ENCODE data around the gene ASB2.

The ASB2 gene

GRCh38 chr14:93986955-93987354 is 10.6 kb upstream of the ASB2 start:
- no peak for TF ChIP-seq POLR2AphosphoS5 (IDR thresholded peaks at IDR 0.05; ENCODE audit: low read depth)
- DNase-seq (ENCODE audit: low read depth in 1 of 2, low spot score in 1 of 2), result no peak
- Histone ChIP-seq H3K27me3 (ENCODE audit: insufficient read depth, poor library complexity, severe bottlenecking) (peaks cover 7% of the 10 kb centered on the region), H3K27ac (replicated peaks) (no peak overlapping the region), H3K4me3 (replicated peaks; ENCODE audit: insufficient read depth, low read length) (no peak overlapping the region)

DNA sequence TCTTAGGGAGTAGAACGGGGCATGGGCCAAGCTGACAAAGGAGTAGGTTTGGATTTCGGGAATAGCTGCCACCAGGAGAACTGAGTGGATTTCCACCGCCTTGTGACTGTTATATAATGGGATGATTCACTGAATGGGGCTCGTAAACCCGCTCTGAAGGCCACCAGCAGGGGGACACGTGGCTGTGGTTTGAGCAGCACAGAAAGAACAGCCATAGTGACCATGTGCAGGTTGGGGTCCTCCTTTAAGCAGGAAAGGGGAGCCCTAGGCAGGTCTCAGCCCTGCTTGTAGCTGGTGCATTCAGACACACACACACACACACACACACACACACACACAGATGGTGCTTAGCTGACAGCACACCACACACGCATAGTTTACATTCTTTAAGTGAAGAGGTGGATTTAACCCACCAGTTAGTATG is 8.6 kb upstream of the ASB2 start:
- peaks cover 4% of the 10 kb centered on the region for H3K27me3 ChIP-seq (ENCODE audit: insufficient read depth, poor library complexity, severe bottlenecking)
- TF ChIP-seq CTCF (IDR thresholded peaks at IDR 0.05; ENCODE audit: insufficient read depth, low read length), result peak; percentile 26
- TF ChIP-seq GABPA (IDR thresholded peaks at IDR 0.05; ENCODE audit: low read depth), result no peak
- peak in 1 of 2 experiments; percentile 14 for DNase-seq (ENCODE audit: low read depth in 1 of 2, low spot score in 1 of 2)
- no peak overlapping the region for H3K27ac ChIP-seq (replicated peaks)
- H3K4me3 ChIP-seq (replicated peaks; ENCODE audit: insufficient read depth, low read length), result no peak overlapping the region

DNA sequence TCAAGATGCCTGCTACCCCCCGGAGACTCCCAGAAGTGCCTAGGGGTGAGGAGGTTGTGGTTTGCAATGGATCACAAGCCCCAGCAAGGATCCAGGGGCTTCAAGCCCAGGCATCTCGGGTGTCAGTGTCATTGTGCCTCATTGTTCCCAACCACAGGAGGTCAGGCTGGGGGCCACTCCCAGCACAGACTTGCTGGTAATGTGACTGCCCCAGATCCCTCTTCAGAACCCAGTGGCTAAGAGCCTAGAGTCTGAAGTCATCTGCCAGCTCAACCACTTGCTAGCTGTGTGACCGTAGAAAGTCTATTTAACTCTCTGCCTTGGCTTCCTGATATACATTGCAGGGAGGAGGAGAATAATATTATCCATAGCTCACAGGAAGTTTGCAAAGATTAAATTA is 7.7 kb upstream of the ASB2 start:
- no peak for DNase-seq (ENCODE audit: low read depth in 1 of 2, low spot score in 1 of 2)
- Histone ChIP-seq H3K27me3 (ENCODE audit: insufficient read depth, poor library complexity, severe bottlenecking) (peaks cover 4% of the 10 kb centered on the region), H3K4me3 (replicated peaks; ENCODE audit: insufficient read depth, low read length) (no peak overlapping the region), H3K27ac (replicated peaks) (no peak overlapping the region)
- TF ChIP-seq, protein P1, sequence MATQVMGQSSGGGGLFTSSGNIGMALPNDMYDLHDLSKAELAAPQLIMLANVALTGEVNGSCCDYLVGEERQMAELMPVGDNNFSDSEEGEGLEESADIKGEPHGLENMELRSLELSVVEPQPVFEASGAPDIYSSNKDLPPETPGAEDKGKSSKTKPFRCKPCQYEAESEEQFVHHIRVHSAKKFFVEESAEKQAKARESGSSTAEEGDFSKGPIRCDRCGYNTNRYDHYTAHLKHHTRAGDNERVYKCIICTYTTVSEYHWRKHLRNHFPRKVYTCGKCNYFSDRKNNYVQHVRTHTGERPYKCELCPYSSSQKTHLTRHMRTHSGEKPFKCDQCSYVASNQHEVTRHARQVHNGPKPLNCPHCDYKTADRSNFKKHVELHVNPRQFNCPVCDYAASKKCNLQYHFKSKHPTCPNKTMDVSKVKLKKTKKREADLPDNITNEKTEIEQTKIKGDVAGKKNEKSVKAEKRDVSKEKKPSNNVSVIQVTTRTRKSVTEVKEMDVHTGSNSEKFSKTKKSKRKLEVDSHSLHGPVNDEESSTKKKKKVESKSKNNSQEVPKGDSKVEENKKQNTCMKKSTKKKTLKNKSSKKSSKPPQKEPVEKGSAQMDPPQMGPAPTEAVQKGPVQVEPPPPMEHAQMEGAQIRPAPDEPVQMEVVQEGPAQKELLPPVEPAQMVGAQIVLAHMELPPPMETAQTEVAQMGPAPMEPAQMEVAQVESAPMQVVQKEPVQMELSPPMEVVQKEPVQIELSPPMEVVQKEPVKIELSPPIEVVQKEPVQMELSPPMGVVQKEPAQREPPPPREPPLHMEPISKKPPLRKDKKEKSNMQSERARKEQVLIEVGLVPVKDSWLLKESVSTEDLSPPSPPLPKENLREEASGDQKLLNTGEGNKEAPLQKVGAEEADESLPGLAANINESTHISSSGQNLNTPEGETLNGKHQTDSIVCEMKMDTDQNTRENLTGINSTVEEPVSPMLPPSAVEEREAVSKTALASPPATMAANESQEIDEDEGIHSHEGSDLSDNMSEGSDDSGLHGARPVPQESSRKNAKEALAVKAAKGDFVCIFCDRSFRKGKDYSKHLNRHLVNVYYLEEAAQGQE (IDR thresholded peaks at IDR 0.05; ENCODE audit: insufficient replicate concordance, low read depth), result no peak
- no peak for TF ChIP-seq GABPA (IDR thresholded peaks at IDR 0.05; ENCODE audit: low read depth)
- TF ChIP-seq POLR2AphosphoS5 (IDR thresholded peaks at IDR 0.05; ENCODE audit: low read depth), result no peak
- TF ChIP-seq SPI1 (IDR thresholded peaks at IDR 0.05; ENCODE audit: borderline replicate concordance, low read depth), result no peak

GRCh38 chr14:93982230-93983007 is 6.0 kb upstream of the ASB2 start:
- no peak overlapping the region for H3K4me3 ChIP-seq (replicated peaks; ENCODE audit: insufficient read depth, low read length)
- TF ChIP-seq, protein P1 (IDR thresholded peaks at IDR 0.05; ENCODE audit: insufficient replicate concordance, low read depth), result no peak
- TF ChIP-seq CTCF (IDR thresholded peaks at IDR 0.05; ENCODE audit: insufficient read depth, low read length), result no peak
- no peak for TF ChIP-seq SPI1 (IDR thresholded peaks at IDR 0.05; ENCODE audit: borderline replicate concordance, low read depth)
- no peak for DNase-seq (ENCODE audit: low read depth in 1 of 2, low spot score in 1 of 2)
- peaks cover 3% of the 10 kb centered on the region for H3K27me3 ChIP-seq (ENCODE audit: insufficient read depth, poor library complexity, severe bottlenecking)
- no peak overlapping the region for H3K27ac ChIP-seq (replicated peaks)

All from HL-60 (cell line).